Keratinocyte (primary cell): ENCODE results near the gene TIMM22. TPM values are rescaled to one million over a fixed set of nuclear protein-coding genes. Genes with fewer than 3 reads are reported as not detected.

Experiments
- DNase-seq: peaks from one replicate; pipeline ENCODE4 v3.0.0-alpha.2; 2011; ENCODE audit warnings: low read depth, missing footprints, low spot score
- FAIRE-seq: peaks from 2 replicates; lab custom pipeline; 2011; peaks lifted over from hg19 to GRCh38; lab: Jason Lieb, UNC
- H2AFZ ChIP-seq: 2 replicates; pipeline ENCODE4 v1.6.0; 2012; ENCODE audit warnings: low read length, control low read depth, inconsistent platforms; ENCODE audit not compliant: control insufficient read depth
- H3K27ac ChIP-seq: 2 replicates; pipeline ENCODE4 v1.5.1; 2011; ENCODE audit warnings: low read length; ENCODE audit not compliant: control insufficient read depth, insufficient read depth
- H3K27me3 ChIP-seq: 3 replicates; pipeline ENCODE4 v1.6.0; 2011; ENCODE audit warnings: low read length; ENCODE audit not compliant: control insufficient read depth, insufficient read depth; ENCODE audit errors: extremely low read depth
- H3K36me3 ChIP-seq, 2 experiments: 2 replicates in 1 of 2; 3 replicates in 1 of 2; pipeline ENCODE4 v1.5.1; 2011; ENCODE audit warnings: low read length in 2 of 2, mild to moderate bottlenecking in 1 of 2; ENCODE audit not compliant: control insufficient read depth in 2 of 2, insufficient read depth in 2 of 2; ENCODE audit errors: extremely low read depth in 1 of 2
- H3K4me1 ChIP-seq: 3 replicates; pipeline ENCODE4 v1.5.1; 2011; ENCODE audit warnings: low read length; ENCODE audit not compliant: control insufficient read depth, insufficient read depth; ENCODE audit errors: extremely low read depth
- H3K4me2 ChIP-seq: 3 replicates; pipeline ENCODE4 v1.6.0; 2011; ENCODE audit warnings: low read depth, low read length; ENCODE audit not compliant: control insufficient read depth, insufficient read depth; ENCODE audit errors: extremely low read depth
- H3K4me3 ChIP-seq, 3 experiments: fragments of 200-600 bp in 1 of 3; sonication (generic) in 1 of 3; 2 replicates in 2 of 3; 3 replicates in 1 of 3; pipeline ENCODE4 v1.5.1; 2011 to 2016; ENCODE audit warnings: low read length in 3 of 3, mild to moderate bottlenecking in 3 of 3, control low read depth in 2 of 3, inconsistent platforms in 1 of 3, low read depth in 1 of 3, mixed read lengths in 1 of 3, mixed run types in 1 of 3, moderate library complexity in 1 of 3; ENCODE audit not compliant: control insufficient read depth in 2 of 3, insufficient read depth in 2 of 3; ENCODE audit errors: extremely low read depth in 1 of 3
- H3K79me2 ChIP-seq: 2 replicates; pipeline ENCODE4 v1.6.0; 2012; ENCODE audit warnings: low read length; ENCODE audit not compliant: control insufficient read depth, insufficient read depth
- H3K9ac ChIP-seq: 3 replicates; pipeline ENCODE4 v1.6.0; 2011; ENCODE audit warnings: low read length; ENCODE audit not compliant: control insufficient read depth, insufficient read depth; ENCODE audit errors: extremely low read depth
- H3K9me1 ChIP-seq: 3 replicates; pipeline ENCODE4 v1.6.0; 2011; ENCODE audit warnings: low read length; ENCODE audit not compliant: control insufficient read depth, insufficient read depth; ENCODE audit errors: extremely low read depth
- H3K9me3 ChIP-seq: 2 replicates; pipeline ENCODE4 v1.5.1; 2012; ENCODE audit warnings: low read depth, low read length; ENCODE audit not compliant: control insufficient read depth
- H4K20me1 ChIP-seq: 3 replicates; pipeline ENCODE4 v1.6.0; 2011; ENCODE audit warnings: low read length; ENCODE audit not compliant: control insufficient read depth, insufficient read depth; ENCODE audit errors: extremely low read depth
- EZH2 ChIP-seq: IDR thresholded peaks from one replicate; pipeline ENCODE4 v1.6.1; 2012; ENCODE audit warnings: inconsistent platforms, mild to moderate bottlenecking, low read length, moderate library complexity
- dilution Hi-C: fragments of 300-500 bp; cut with MboI; formaldehyde crosslinking; loops from one replicate; pipeline ENCODE4 v1.7.0; 2020; ENCODE audit warnings: low sequenced_read_pairs; ENCODE audit not compliant: extremely low pct_ligation_motif_present
- polyA plus RNA-seq, 5 experiments: library from polyadenylated mRNA; depleted of rRNA in 3 of 5; stranded (reverse) in 3 of 5; stranded (forward) in 1 of 5; unstranded in 1 of 5; fragments of >200 nt; gene quantifications; 1 replicate in 1 of 5; 2 replicates in 3 of 5; 3 replicates in 1 of 5; pipeline versions ENCODE4 v1.2.1 to v1.2.3, GENCODE V29; 2011 to 2012; ENCODE audit warnings: missing spikeins in 2 of 5, low read depth in 1 of 5, low replicate concordance in 1 of 5
- TF ChIP-seq, protein P1 (sequence below), 3 experiments: IDR thresholded peaks in 1 of 3; conservative IDR thresholded peaks in 1 of 3; optimal IDR thresholded peaks in 1 of 3; 2 replicates in 2 of 3; 3 replicates in 1 of 3; pipeline versions ENCODE3 to v1.5.1; 2011; ENCODE audit warnings: low read length in 3 of 3, mild to moderate bottlenecking in 3 of 3, moderate library complexity in 2 of 3, control low read depth in 1 of 3, inconsistent platforms in 1 of 3; ENCODE audit not compliant: insufficient read depth in 2 of 3; ENCODE audit errors: extremely low read depth in 1 of 3

The TIMM22 gene
- polyA plus RNA-seq, 1 donor (not counting 4 experiments of a cell fraction or from before 2014, with no cell fraction given) = 14.4 TPM

GRCh38 chr17:1030684-1031532, 34.0 kb downstream of the TIMM22 start:
- DNase-seq (no peak), FAIRE-seq (no peak)
- H3K4me3 ChIP-seq = no peak overlapping the region
- TF ChIP-seq, protein P1, sequence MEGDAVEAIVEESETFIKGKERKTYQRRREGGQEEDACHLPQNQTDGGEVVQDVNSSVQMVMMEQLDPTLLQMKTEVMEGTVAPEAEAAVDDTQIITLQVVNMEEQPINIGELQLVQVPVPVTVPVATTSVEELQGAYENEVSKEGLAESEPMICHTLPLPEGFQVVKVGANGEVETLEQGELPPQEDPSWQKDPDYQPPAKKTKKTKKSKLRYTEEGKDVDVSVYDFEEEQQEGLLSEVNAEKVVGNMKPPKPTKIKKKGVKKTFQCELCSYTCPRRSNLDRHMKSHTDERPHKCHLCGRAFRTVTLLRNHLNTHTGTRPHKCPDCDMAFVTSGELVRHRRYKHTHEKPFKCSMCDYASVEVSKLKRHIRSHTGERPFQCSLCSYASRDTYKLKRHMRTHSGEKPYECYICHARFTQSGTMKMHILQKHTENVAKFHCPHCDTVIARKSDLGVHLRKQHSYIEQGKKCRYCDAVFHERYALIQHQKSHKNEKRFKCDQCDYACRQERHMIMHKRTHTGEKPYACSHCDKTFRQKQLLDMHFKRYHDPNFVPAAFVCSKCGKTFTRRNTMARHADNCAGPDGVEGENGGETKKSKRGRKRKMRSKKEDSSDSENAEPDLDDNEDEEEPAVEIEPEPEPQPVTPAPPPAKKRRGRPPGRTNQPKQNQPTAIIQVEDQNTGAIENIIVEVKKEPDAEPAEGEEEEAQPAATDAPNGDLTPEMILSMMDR (optimal IDR thresholded peaks at IDR 0.05 in 1 of 3, IDR thresholded peaks at IDR 0.05 in 1 of 3, conservative IDR thresholded peaks at IDR 0.05 in 1 of 3; ENCODE audit: extremely low read depth in 1 of 3, insufficient read depth in 2 of 3, low read length in 3 of 3) = no peak
- no peak for TF ChIP-seq EZH2
- H3K4me1 ChIP-seq = no peaks in the 10 kb centered on the region
- H3K27ac ChIP-seq = no peak overlapping the region
- no peaks in the 10 kb centered on the region for H3K27me3 ChIP-seq
- no peaks in the 10 kb centered on the region for H3K36me3 ChIP-seq
- no peaks in the 10 kb centered on the region for H3K9me1 ChIP-seq
- H3K9me3 ChIP-seq = no peaks in the 10 kb centered on the region
- no peaks in the 10 kb centered on the region for H3K79me2 ChIP-seq
- no peak overlapping the region for H3K4me2 ChIP-seq
- dilution Hi-C loops = no loop called here
- H2AFZ ChIP-seq = no peak overlapping the region
- peaks cover 5% of the 10 kb centered on the region for H4K20me1 ChIP-seq
- H3K9ac ChIP-seq = no peak overlapping the region

GRCh38 chr17:1031711-1032110, 34.8 kb downstream of the TIMM22 start:
- Histone ChIP-seq H3K9me1 (no peaks in the 10 kb centered on the region), H3K79me2 (no peaks in the 10 kb centered on the region), H3K9me3 (no peaks in the 10 kb centered on the region), H3K4me3 (no peak overlapping the region), H3K27ac (no peak overlapping the region), H3K4me2 (no peak overlapping the region), H3K27me3 (no peaks in the 10 kb centered on the region), H3K36me3 (no peaks in the 10 kb centered on the region), H4K20me1 (peaks cover 5% of the 10 kb centered on the region), H3K9ac (no peak overlapping the region), H3K4me1 (no peaks in the 10 kb centered on the region), H2AFZ (no peak overlapping the region)
- TF ChIP-seq EZH2 = no peak
- TF ChIP-seq, protein P1 (optimal IDR thresholded peaks at IDR 0.05 in 1 of 3, IDR thresholded peaks at IDR 0.05 in 1 of 3, conservative IDR thresholded peaks at IDR 0.05 in 1 of 3; ENCODE audit: extremely low read depth in 1 of 3, insufficient read depth in 2 of 3, low read length in 3 of 3) = no peak
- no peak for DNase-seq
- FAIRE-seq = no peak
- dilution Hi-C loops = no loop called here
